GM12878 (cell line): ENCODE results near the gene COTL1. TPM values are rescaled to one million over a fixed set of nuclear protein-coding genes. Genes with fewer than 3 reads are reported as not detected.

Experiments
- ATAC-seq: fragments of 200-7000 bp; cut with Tn5 transposase; 3 replicates; pipeline ENCODE4 v1.9.1; 2020; ENCODE audit warnings: mild to moderate bottlenecking, moderate library complexity
- BruUV-seq: library from RNA; stranded (reverse); fragments of 400-500 nt; replicated peaks from 2 replicates; lab custom pipeline; 2021; lab: Mats Ljungman, UMichigan
- CTCF ChIA-PET: fragments of 300-600 bp; sonication (Branson Sonifier 250); formaldehyde crosslinking; extraction: SDS; loops from one replicate; lab custom pipeline; 2021; ENCODE audit warnings: inconsistent platforms; lab: Yijun Ruan, JAX
- POLR2A ChIA-PET: fragments of 350-600 bp; formaldehyde crosslinking; extraction: SDS; loops from one replicate; lab custom pipeline; 2021; ENCODE audit warnings: inconsistent platforms; lab: Charles Lee
- RAD21 ChIA-PET: fragments of 300-600 bp; sonication (Branson Sonifier 250); formaldehyde crosslinking; loops from one replicate; lab custom pipeline; 2023; ENCODE audit warnings: antibody characterized with exemption; ENCODE audit not compliant: unreplicated experiment; lab: Charles Lee
- SMC1A ChIA-PET: fragments of 300-600 bp; sonication (Branson Sonifier 250); formaldehyde crosslinking; loops from one replicate; lab custom pipeline; 2023; ENCODE audit not compliant: unreplicated experiment, uncharacterized antibody; lab: Charles Lee
- DNase-seq: peaks from one replicate; pipeline ENCODE4 v3.0.0-alpha.2; 2011; ENCODE audit warnings: low read depth, low spot score
- FAIRE-seq: peaks from 3 replicates; lab custom pipeline; 2011; peaks lifted over from hg19 to GRCh38; lab: Jason Lieb, UNC
- H2AFZ ChIP-seq: 2 replicates; pipeline ENCODE4 v1.6.0; 2011; ENCODE audit warnings: low read depth, low read length, control low read depth; ENCODE audit not compliant: control insufficient read depth
- H3K27ac ChIP-seq: 2 replicates; pipeline ENCODE4 v1.5.1; 2011; ENCODE audit warnings: control low read depth; ENCODE audit not compliant: control insufficient read depth, insufficient read depth
- H3K27me3 ChIP-seq, 2 experiments: replicated peaks in 1 of 2; 2 replicates each; pipeline versions ENCODE4 v1.6.0 to v1.6.1; 2011; ENCODE audit warnings: low read length in 1 of 2; ENCODE audit not compliant: control insufficient read depth in 2 of 2, insufficient read depth in 2 of 2
- H3K36me3 ChIP-seq, 2 experiments: 2 replicates each; pipeline ENCODE4 v1.5.1; 2011; ENCODE audit warnings: low read length in 1 of 2; ENCODE audit not compliant: control insufficient read depth in 2 of 2, insufficient read depth in 2 of 2
- H3K4me1 ChIP-seq: 2 replicates; pipeline ENCODE4 v1.6.1; 2011; ENCODE audit warnings: mild to moderate bottlenecking, low read length, moderate library complexity, mixed read lengths; ENCODE audit not compliant: control insufficient read depth, insufficient read depth
- H3K4me2 ChIP-seq: 2 replicates; pipeline ENCODE4 v1.6.0; 2011; ENCODE audit warnings: control low read depth; ENCODE audit not compliant: control insufficient read depth, insufficient read depth
- H3K4me3 ChIP-seq: fragments of 200-600 bp; sonication (generic); 2 replicates; pipeline ENCODE4 v1.5.1; 2016
- H3K79me2 ChIP-seq: 2 replicates; pipeline ENCODE4 v1.6.0; 2011; ENCODE audit warnings: low read length; ENCODE audit not compliant: control insufficient read depth, insufficient read depth
- H3K9ac ChIP-seq: 2 replicates; pipeline ENCODE4 v1.8.0; 2011; ENCODE audit warnings: low read length, control low read depth, mixed read lengths; ENCODE audit not compliant: control insufficient read depth, insufficient read depth
- H3K9me3 ChIP-seq: replicated peaks from 3 replicates; pipeline ENCODE4 v1.5.1; 2011; ENCODE audit warnings: mild to moderate bottlenecking, low read length; ENCODE audit not compliant: control insufficient read depth, insufficient read depth
- H4K20me1 ChIP-seq: 2 replicates; pipeline ENCODE4 v1.6.0; 2011; ENCODE audit not compliant: control insufficient read depth, insufficient read depth
- NRF1 ChIP-seq: conservative IDR thresholded peaks from 2 replicates; pipeline ENCODE4 v1.6.1; 2011; ENCODE audit warnings: mild to moderate bottlenecking, low read depth, low read length, improper control_type of control experiment
- POLR2AphosphoS5 ChIP-seq: IDR thresholded peaks from 2 replicates; pipeline ENCODE4 v1.6.1; 2011; ENCODE audit warnings: mild to moderate bottlenecking, low read length, inconsistent platforms
- TCF7 ChIP-seq: IDR thresholded peaks from 2 replicates; pipeline ENCODE4 v1.6.1; 2014; ENCODE audit warnings: antibody characterized with exemption, borderline replicate concordance
- ZNF274 ChIP-seq: IDR thresholded peaks from one replicate; pipeline ENCODE4 v1.8.0; 2011; ENCODE audit not compliant: insufficient read length, insufficient read depth
- WGBS: methylation state at CpG from one replicate; pipeline ENCODE4 v1.1.6; 2016; ENCODE audit warnings: low lambda C conversion rate; ENCODE audit not compliant: insufficient replicate concordance, insufficient coverage; ENCODE audit errors: missing lambda C conversion rate; 5-methylcytosine and 5-hydroxymethylcytosine counted together
- in situ Hi-C: fragments of 300-500 bp; cut with MboI; formaldehyde crosslinking; loops from 9 replicates; pipeline ENCODE4 v1.14.3; 2018; ENCODE audit warnings: mixed read lengths
- intact Hi-C: fragments of 100-400 bp; cut with micrococcal nuclease; formaldehyde crosslinking; loops from one replicate; pipeline ENCODE4 v1.14.2; 2022; ENCODE audit not compliant: unreplicated experiment
- polyA plus RNA-seq, 11 experiments: library from polyadenylated mRNA; depleted of rRNA in 4 of 11; unstranded in 6 of 11; stranded (reverse) in 5 of 11; fragments of >200 nt; fragmentation: Nextera tagmentation in 4 of 11; fragmentation: Illumina TruSeq in 1 of 11; extraction: Ambion mirVana in 4 of 11; extraction: Trizol in 1 of 11; gene quantifications; 1 replicate in 1 of 11; 2 replicates in 10 of 11; pipeline versions ENCODE4 v1.2.1 to v1.2.3, GENCODE V29; 2011 to 2016; ENCODE audit warnings: inconsistent platforms in 2 of 11, missing spikeins in 2 of 11, low read depth in 1 of 11
- total RNA-seq, 4 experiments: library from RNA; depleted of rRNA in 3 of 4; stranded (reverse); fragments of >200 nt in 3 of 4; fragmentation: Illumina TruSeq in 1 of 4; extraction: Trizol in 1 of 4; gene quantifications; 2 replicates each; pipeline versions ENCODE4 v1.2.1 to v1.2.3, GENCODE V29; 2013 to 2021
- TF ChIP-seq, protein P1 (sequence below): fragments of 450-650 bp; IDR thresholded peaks from 2 replicates; pipeline ENCODE4 v1.6.1; 2016; ENCODE audit warnings: mild to moderate bottlenecking, moderate library complexity, borderline replicate concordance
- TF ChIP-seq, protein P2 (sequence below): fragments of 450-650 bp; IDR thresholded peaks from 2 replicates; pipeline ENCODE4 v1.6.1; 2018; ENCODE audit warnings: mild to moderate bottlenecking, low read depth, moderate library complexity; ENCODE audit not compliant: partially characterized antibody

Gene COTL1
- total and polyA plus RNA-seq, 10 of the 15 experiments (the other 5 are each of a cell fraction or from before 2014, with no cell fraction given) = 140 to 894 (median 330) TPM

DNA sequence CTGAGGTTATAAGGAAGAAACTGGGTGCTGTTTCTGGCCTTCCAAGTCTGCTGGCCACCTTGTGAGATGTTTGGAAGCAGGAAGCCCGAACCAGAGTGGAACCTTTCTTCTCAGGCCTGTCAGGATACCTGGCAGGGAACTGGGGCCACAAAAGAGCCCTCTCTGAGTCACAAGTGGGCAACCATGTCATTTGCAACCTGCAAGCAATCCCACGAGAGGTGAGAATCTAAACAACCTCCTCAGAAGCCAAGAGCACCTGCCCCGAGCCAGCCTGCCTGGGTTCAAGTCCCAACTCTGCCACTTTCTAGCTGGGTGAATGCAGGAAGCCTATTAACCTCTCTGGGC lies 3.3 kb downstream of the COTL1 start:
- H3K27me3 ChIP-seq = no peaks in the 10 kb centered on the region
- peak overlapping the region; percentile 99 for H3K4me3 ChIP-seq
- RAD21 ChIA-PET = interaction anchor here (3.0 to 11.3 kb wide), 3 partner anchors 12 to 101 kb away, joined by 15 to 224 read pairs (median 194); no protein-coding TSS in a partner anchor
- peak overlapping the region; percentile 78 for H3K27ac ChIP-seq
- FAIRE-seq (no peak), ATAC-seq (no peak), DNase-seq (no peak)
- 15% methylated on average over 3 of the region's 3 CpGs for WGBS
- H3K36me3 ChIP-seq = peaks cover 12 to 29% of the 10 kb centered on the region in 2 experiments
- no peak overlapping the region for H2AFZ ChIP-seq
- CTCF ChIA-PET = interaction anchor here (2.2 to 2.6 kb wide), 3 partner anchors 12 to 101 kb away, joined by 7 to 11 read pairs (median 9); no protein-coding TSS in a partner anchor
- H3K9me3 ChIP-seq = peaks cover 11% of the 10 kb centered on the region; the same call in 2 of the 3 replicates
- intact Hi-C loops = no loop called here
- no peak for TF ChIP-seq NRF1
- peak; percentile 15; the same call in 1 of the 2 replicates for TF ChIP-seq POLR2AphosphoS5
- no peak for TF ChIP-seq ZNF274
- TF ChIP-seq, protein P1, sequence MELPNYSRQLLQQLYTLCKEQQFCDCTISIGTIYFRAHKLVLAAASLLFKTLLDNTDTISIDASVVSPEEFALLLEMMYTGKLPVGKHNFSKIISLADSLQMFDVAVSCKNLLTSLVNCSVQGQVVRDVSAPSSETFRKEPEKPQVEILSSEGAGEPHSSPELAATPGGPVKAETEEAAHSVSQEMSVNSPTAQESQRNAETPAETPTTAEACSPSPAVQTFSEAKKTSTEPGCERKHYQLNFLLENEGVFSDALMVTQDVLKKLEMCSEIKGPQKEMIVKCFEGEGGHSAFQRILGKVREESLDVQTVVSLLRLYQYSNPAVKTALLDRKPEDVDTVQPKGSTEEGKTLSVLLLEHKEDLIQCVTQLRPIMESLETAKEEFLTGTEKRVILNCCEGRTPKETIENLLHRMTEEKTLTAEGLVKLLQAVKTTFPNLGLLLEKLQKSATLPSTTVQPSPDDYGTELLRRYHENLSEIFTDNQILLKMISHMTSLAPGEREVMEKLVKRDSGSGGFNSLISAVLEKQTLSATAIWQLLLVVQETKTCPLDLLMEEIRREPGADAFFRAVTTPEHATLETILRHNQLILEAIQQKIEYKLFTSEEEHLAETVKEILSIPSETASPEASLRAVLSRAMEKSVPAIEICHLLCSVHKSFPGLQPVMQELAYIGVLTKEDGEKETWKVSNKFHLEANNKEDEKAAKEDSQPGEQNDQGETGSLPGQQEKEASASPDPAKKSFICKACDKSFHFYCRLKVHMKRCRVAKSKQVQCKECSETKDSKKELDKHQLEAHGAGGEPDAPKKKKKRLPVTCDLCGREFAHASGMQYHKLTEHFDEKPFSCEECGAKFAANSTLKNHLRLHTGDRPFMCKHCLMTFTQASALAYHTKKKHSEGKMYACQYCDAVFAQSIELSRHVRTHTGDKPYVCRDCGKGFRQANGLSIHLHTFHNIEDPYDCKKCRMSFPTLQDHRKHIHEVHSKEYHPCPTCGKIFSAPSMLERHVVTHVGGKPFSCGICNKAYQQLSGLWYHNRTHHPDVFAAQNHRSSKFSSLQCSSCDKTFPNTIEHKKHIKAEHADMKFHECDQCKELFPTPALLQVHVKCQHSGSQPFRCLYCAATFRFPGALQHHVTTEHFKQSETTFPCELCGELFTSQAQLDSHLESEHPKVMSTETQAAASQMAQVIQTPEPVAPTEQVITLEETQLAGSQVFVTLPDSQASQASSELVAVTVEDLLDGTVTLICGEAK = no peak
- TF ChIP-seq, protein P2, sequence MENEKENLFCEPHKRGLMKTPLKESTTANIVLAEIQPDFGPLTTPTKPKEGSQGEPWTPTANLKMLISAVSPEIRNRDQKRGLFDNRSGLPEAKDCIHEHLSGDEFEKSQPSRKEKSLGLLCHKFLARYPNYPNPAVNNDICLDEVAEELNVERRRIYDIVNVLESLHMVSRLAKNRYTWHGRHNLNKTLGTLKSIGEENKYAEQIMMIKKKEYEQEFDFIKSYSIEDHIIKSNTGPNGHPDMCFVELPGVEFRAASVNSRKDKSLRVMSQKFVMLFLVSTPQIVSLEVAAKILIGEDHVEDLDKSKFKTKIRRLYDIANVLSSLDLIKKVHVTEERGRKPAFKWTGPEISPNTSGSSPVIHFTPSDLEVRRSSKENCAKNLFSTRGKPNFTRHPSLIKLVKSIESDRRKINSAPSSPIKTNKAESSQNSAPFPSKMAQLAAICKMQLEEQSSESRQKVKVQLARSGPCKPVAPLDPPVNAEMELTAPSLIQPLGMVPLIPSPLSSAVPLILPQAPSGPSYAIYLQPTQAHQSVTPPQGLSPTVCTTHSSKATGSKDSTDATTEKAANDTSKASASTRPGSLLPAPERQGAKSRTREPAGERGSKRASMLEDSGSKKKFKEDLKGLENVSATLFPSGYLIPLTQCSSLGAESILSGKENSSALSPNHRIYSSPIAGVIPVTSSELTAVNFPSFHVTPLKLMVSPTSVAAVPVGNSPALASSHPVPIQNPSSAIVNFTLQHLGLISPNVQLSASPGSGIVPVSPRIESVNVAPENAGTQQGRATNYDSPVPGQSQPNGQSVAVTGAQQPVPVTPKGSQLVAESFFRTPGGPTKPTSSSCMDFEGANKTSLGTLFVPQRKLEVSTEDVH = no peak
- TF ChIP-seq TCF7 = no peak
- POLR2A ChIA-PET = interaction anchor here (1.1 to 10.6 kb wide), 3 partner anchors 14 to 107 kb away, joined by 4 to 214 read pairs (median 4); no protein-coding TSS in a partner anchor
- H4K20me1 ChIP-seq = peaks cover 9% of the 10 kb centered on the region
- H3K4me2 ChIP-seq = peak overlapping the region; percentile 92
- H3K4me1 ChIP-seq = peaks cover 39% of the 10 kb centered on the region
- in situ Hi-C loops = loop anchor here (25.0 kb wide), 1 partner anchor 948 kb away; no protein-coding TSS in a partner anchor
- H3K79me2 ChIP-seq = peaks cover 78% of the 10 kb centered on the region
- SMC1A ChIA-PET = interaction anchor here (1.0 to 14.0 kb wide), 5 partner anchors 12 to 102 kb away, joined by 3 to 229 read pairs (median 4); no protein-coding TSS in a partner anchor
- BruUV-seq = no TSS peak
- H3K9ac ChIP-seq = peak overlapping the region; percentile 84
